Stomach (tissue), 9 donors: ENCODE data around the gene PDE8B. TPM values are rescaled to one million over a fixed set of nuclear protein-coding genes. Genes with fewer than 3 reads are reported as not detected.
A peak's percentile ranks its signal among the peaks of the same experiment; 100 is the strongest.

Experiments
- DNase-seq, 2 donors: peaks; one replicate each; pipeline versions ENCODE4 v3.0.0 to v3.0.0-alpha.2; 2013 to 2019
- H3K27ac ChIP-seq, 5 donors: fragments of 200-600 bp in 4 of 5; sonication (generic) in 4 of 5; one replicate each; pipeline ENCODE4 v1.5.1; 2013 to 2019; ENCODE audit warnings: mild to moderate bottlenecking in 1 of 5, moderate library complexity in 1 of 5
- H3K27me3 ChIP-seq, 3 donors: fragments of 200-600 bp; sonication (generic); one replicate each; pipeline ENCODE4 v1.5.1; 2017 to 2019; ENCODE audit warnings: mixed run types in 1 of 3
- H3K36me3 ChIP-seq, 4 donors: fragments of 200-600 bp; sonication (generic); 1 replicate in 3 of 4; 2 replicates in 1 of 4; pipeline ENCODE4 v1.5.1; 2016 to 2019
- H3K4me1 ChIP-seq, 4 donors: fragments of 200-600 bp; sonication (generic); one replicate each; pipeline ENCODE4 v1.5.1; 2016 to 2019
- H3K4me3 ChIP-seq, 4 donors: fragments of 200-600 bp; sonication (generic) in 3 of 4; one replicate each; pipeline ENCODE4 v1.5.1; 2016 to 2019; ENCODE audit warnings: mild to moderate bottlenecking in 1 of 4
- H3K9me3 ChIP-seq, 4 donors: fragments of 200-600 bp; sonication (generic); one replicate each; pipeline ENCODE4 v1.5.1; 2016 to 2019
- EP300 ChIP-seq: sonication (generic); formaldehyde crosslinking; IDR thresholded peaks from one replicate; pipeline ENCODE4 v1.6.1; 2017; ENCODE audit warnings: antibody characterized with exemption
- POLR2A ChIP-seq, 4 donors: fragments of 450-650 bp; IDR thresholded peaks; one replicate each; pipeline ENCODE4 v1.6.1; 2016; ENCODE audit warnings: antibody characterized with exemption in 4 of 4, control low read depth in 2 of 4, mild to moderate bottlenecking in 1 of 4, moderate library complexity in 1 of 4
- POLR2AphosphoS5 ChIP-seq, 3 donors: sonication (generic); formaldehyde crosslinking; IDR thresholded peaks; one replicate each; pipeline ENCODE4 v1.6.1; 2016; ENCODE audit warnings: antibody characterized with exemption in 3 of 3
- WGBS, 5 donors: extraction: QIAGEN DNeasy Blood & Tissue Kit in 3 of 5; methylation state at CpG; one replicate each; pipeline versions ENCODE4 v1.1.5 to v1.1.7; 2013 to 2018; 5-methylcytosine and 5-hydroxymethylcytosine counted together
- intact Hi-C: fragments of 100-400 bp; cut with DNase I; formaldehyde crosslinking; loops from one replicate; pipeline ENCODE4 v1.15.1; 2023; ENCODE audit warnings: low total_unique reads
- polyA plus RNA-seq, 3 donors: library from polyadenylated mRNA; stranded (reverse); fragments of 200-250 nt; gene quantifications; one replicate each; pipeline ENCODE4 v1.2.3, GENCODE V29; 2013
- total RNA-seq, 5 donors: library from RNA; depleted of rRNA; stranded (reverse); fragments of >200 nt; gene quantifications; one replicate each; pipeline versions ENCODE4 v1.1.0 to v1.2.3, GENCODE V29; 2014 to 2016
- TF ChIP-seq, protein P1 (sequence below), 7 experiments: fragments of 450-650 bp in 4 of 7; fragments of 200-600 bp in 3 of 7; sonication (generic) in 3 of 7; IDR thresholded peaks; one replicate each; pipeline ENCODE4 v1.5.1; 2016 to 2019; ENCODE audit warnings: antibody characterized with exemption in 7 of 7, control low read depth in 2 of 7, mild to moderate bottlenecking in 1 of 7
- donor health status: healthy with polysubstance abuse.
- donor health status: Bipolar disorder and iron deficiency.
- donor health status: healthy.

Gene PDE8B
- total and polyA plus RNA-seq, 8 donors = 0.56 to 243 (median 3.5) TPM; not detected in 1

- peaks cover 0 to 35% (median 17%) of the 10 kb centered on the region in 3 donors for H3K27me3 ChIP-seq
- intact Hi-C loops = no loop called here
- TF ChIP-seq POLR2AphosphoS5 (IDR thresholded peaks at IDR 0.05) (no peak), EP300 (no peak), POLR2A (IDR thresholded peaks at IDR 0.05) (no peak)
- TF ChIP-seq, protein P1, sequence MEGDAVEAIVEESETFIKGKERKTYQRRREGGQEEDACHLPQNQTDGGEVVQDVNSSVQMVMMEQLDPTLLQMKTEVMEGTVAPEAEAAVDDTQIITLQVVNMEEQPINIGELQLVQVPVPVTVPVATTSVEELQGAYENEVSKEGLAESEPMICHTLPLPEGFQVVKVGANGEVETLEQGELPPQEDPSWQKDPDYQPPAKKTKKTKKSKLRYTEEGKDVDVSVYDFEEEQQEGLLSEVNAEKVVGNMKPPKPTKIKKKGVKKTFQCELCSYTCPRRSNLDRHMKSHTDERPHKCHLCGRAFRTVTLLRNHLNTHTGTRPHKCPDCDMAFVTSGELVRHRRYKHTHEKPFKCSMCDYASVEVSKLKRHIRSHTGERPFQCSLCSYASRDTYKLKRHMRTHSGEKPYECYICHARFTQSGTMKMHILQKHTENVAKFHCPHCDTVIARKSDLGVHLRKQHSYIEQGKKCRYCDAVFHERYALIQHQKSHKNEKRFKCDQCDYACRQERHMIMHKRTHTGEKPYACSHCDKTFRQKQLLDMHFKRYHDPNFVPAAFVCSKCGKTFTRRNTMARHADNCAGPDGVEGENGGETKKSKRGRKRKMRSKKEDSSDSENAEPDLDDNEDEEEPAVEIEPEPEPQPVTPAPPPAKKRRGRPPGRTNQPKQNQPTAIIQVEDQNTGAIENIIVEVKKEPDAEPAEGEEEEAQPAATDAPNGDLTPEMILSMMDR (IDR thresholded peaks at IDR 0.05) = no peak
- no peaks in the 10 kb centered on the region for H3K36me3 ChIP-seq
- peak in 1 of 2 donors; percentile 79 for DNase-seq
- H3K4me1 ChIP-seq = peaks cover 6 to 32% (median 16%) of the 10 kb centered on the region in 4 donors
- 52 to 91% (median 75%) methylated on average over 1 of the region's 1 CpG; no CpG with 5 or more reads in 2 of the 5 donors for WGBS, 5 donors
- H3K27ac ChIP-seq = no peak overlapping the region
- H3K9me3 ChIP-seq = no peaks in the 10 kb centered on the region
- H3K4me3 ChIP-seq = no peak overlapping the region
Measured at GRCh38 chr5:77208507-77209163, 1.8 kb upstream of the PDE8B start.

- H3K27me3 ChIP-seq = peaks cover 0 to 38% (median 17%) of the 10 kb centered on the region in 3 donors
- no peaks in the 10 kb centered on the region for H3K9me3 ChIP-seq
- DNase-seq = no peak
- WGBS, 5 donors = 72 to 80% (median 78%) methylated on average over 14 of the region's 14 CpGs
- peak overlapping the region in 1 of 5 donors; percentile 72 for H3K27ac ChIP-seq
- no peaks in the 10 kb centered on the region for H3K36me3 ChIP-seq
- TF ChIP-seq, protein P1 (IDR thresholded peaks at IDR 0.05) = no peak
- TF ChIP-seq POLR2AphosphoS5 (IDR thresholded peaks at IDR 0.05) (no peak), EP300 (no peak), POLR2A (IDR thresholded peaks at IDR 0.05) (no peak)
- intact Hi-C loops = no loop called here
- H3K4me3 ChIP-seq = peak overlapping the region; percentile 62 to 87 (median 68)
- peaks cover 6 to 36% (median 16%) of the 10 kb centered on the region in 4 donors for H3K4me1 ChIP-seq
Measured at GRCh38 chr5:77209495-77210090, 887 bp upstream of the PDE8B start.

- peak in 1 of 2 donors; percentile 49 for DNase-seq
- H3K27ac ChIP-seq = peak overlapping the region in 1 of 5 donors; percentile 72
Measured at GRCh38 chr5:77210964-77211690, 647 bp downstream of the PDE8B start.

DNA sequence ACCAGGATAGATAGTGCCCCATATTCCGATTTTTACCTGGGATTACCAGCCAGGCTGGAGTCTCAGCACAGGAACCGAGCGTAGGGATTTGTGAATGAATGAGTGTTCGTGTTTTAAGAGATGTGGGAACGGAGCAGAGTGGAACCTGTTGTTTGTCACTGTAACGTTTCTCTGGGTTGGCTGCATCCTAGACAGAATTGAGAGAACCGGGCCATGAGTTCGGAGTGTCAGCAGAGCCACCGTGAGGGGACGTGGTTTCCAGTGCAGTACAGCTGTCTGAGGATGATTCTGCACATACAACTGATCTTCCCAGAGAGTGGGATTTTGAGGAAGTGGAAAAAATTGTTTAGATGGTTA lies 1.2 kb downstream of the PDE8B start:
- 22 to 27% (median 26%) methylated on average over 10 of the region's 10 CpGs for WGBS, 5 donors
- intact Hi-C loops = no loop called here
- H3K4me3 ChIP-seq = peak overlapping the region; percentile 62 to 87 (median 68)
- H3K27ac ChIP-seq = peak overlapping the region in 1 of 5 donors; percentile 72
- no peaks in the 10 kb centered on the region for H3K36me3 ChIP-seq
- no peaks in the 10 kb centered on the region for H3K9me3 ChIP-seq
- TF ChIP-seq, protein P1 (IDR thresholded peaks at IDR 0.05) = no peak
- TF ChIP-seq POLR2A (IDR thresholded peaks at IDR 0.05) = no peak
- no peak for TF ChIP-seq EP300
- no peak for TF ChIP-seq POLR2AphosphoS5 (IDR thresholded peaks at IDR 0.05)
- no peak for DNase-seq
- peaks cover 0 to 38% (median 17%) of the 10 kb centered on the region in 3 donors for H3K27me3 ChIP-seq
- H3K4me1 ChIP-seq = peaks cover 6 to 36% (median 16%) of the 10 kb centered on the region in 4 donors

More at GRCh38 chr5:77210964-77211690, 647 bp downstream of the PDE8B start:
- intact Hi-C loops = no loop called here
- TF ChIP-seq POLR2A (IDR thresholded peaks at IDR 0.05) = no peak
- peaks cover 0 to 38% (median 17%) of the 10 kb centered on the region in 3 donors for H3K27me3 ChIP-seq
- H3K4me3 ChIP-seq = peak overlapping the region; percentile 62 to 87 (median 68)
- H3K9me3 ChIP-seq = no peaks in the 10 kb centered on the region
- peaks cover 6 to 36% (median 16%) of the 10 kb centered on the region in 4 donors for H3K4me1 ChIP-seq
- H3K36me3 ChIP-seq = no peaks in the 10 kb centered on the region
- 1 to 6% (median 1%) methylated on average over 20 to 61 of the region's 61 CpGs for WGBS, 5 donors
